ENCODE measurements around the gene UBE3C. TPM values are rescaled to one million over a fixed set of nuclear protein-coding genes. Genes with fewer than 3 reads are reported as not detected.
"Not testable (repeated sequence)": the region's sequence is repeated elsewhere in the genome, so short reads cannot be mapped to it uniquely, and the experiment has no call there.

Gene UBE3C
- total RNA-seq, 4 donors from 2014 or later = 50.3 to 75.0 (median 64.0) TPM

- Histone ChIP-seq H3K27me3 (no peaks in the 10 kb centered on the region), H3K36me3 (peaks cover 1 to 18% of the 10 kb centered on the region in 2 donors), H3K27ac (peak overlapping the region; percentile 64 to 83 (median 76)), H3K9me3 (no peaks in the 10 kb centered on the region), H3K4me1 (peaks cover 4 to 6% of the 10 kb centered on the region in 2 donors), H3K4me3 (replicated peaks in 1 of 3) (no peak overlapping the region)
- DNase-seq = peak; percentile 98 to 99
- TF ChIP-seq POLR2A (IDR thresholded peaks at IDR 0.05) = no peak
- TF ChIP-seq, protein P1, sequence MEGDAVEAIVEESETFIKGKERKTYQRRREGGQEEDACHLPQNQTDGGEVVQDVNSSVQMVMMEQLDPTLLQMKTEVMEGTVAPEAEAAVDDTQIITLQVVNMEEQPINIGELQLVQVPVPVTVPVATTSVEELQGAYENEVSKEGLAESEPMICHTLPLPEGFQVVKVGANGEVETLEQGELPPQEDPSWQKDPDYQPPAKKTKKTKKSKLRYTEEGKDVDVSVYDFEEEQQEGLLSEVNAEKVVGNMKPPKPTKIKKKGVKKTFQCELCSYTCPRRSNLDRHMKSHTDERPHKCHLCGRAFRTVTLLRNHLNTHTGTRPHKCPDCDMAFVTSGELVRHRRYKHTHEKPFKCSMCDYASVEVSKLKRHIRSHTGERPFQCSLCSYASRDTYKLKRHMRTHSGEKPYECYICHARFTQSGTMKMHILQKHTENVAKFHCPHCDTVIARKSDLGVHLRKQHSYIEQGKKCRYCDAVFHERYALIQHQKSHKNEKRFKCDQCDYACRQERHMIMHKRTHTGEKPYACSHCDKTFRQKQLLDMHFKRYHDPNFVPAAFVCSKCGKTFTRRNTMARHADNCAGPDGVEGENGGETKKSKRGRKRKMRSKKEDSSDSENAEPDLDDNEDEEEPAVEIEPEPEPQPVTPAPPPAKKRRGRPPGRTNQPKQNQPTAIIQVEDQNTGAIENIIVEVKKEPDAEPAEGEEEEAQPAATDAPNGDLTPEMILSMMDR (IDR thresholded peaks at IDR 0.05) = peak in 4 of 6 experiments; percentile 22 to 48 (median 43)
- intact Hi-C loops (cut with DNase I) = loop anchor here (10.0 kb wide), 1 partner anchor 141 kb away; no protein-coding TSS in a partner anchor
- 35 to 41% methylated on average over 11 of the region's 11 CpGs for WGBS, 2 donors
Observed at GRCh38 chr7:157253850-157254249, 115.1 kb downstream of the UBE3C start.

GRCh38 chr7:157254781-157255180, 116.1 kb downstream of the UBE3C start:
- not testable (repeated sequence) for H3K27me3 ChIP-seq; H3K4me1 ChIP-seq; H3K4me3 ChIP-seq (replicated peaks in 1 of 3); DNase-seq; H3K9me3 ChIP-seq
- intact Hi-C loops (cut with DNase I) = loop anchor here (10.0 kb wide), 1 partner anchor 140 kb away; no protein-coding TSS in a partner anchor
- 92 to 97% methylated on average over 18 of the region's 18 CpGs for WGBS, 2 donors
- H3K36me3 ChIP-seq = peaks cover 6 to 24% of the 10 kb centered on the region in 2 donors
- peak overlapping the region; percentile 64 to 83 (median 76) for H3K27ac ChIP-seq

DNA sequence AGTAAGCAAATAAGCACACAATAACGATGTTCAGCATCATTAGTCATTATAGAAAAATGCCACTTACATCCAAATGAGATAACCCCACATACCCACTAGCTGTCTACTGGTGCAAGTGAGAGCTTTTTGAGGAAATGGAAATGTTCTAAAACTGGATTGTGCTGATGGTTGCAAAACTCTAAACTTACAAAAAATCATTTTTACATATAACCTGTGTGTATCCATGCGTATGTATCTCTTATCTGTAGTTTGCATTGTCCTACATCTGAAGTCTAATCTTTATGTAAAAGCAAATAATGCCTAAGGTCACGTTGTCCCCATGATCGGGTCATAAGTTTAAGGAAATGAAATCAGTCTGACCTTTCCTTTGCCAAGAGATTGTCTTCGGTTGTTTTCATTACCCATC, 116.5 kb downstream of the UBE3C start:
- H3K4me1 ChIP-seq = peaks cover 4 to 6% of the 10 kb centered on the region in 2 donors
- H3K36me3 ChIP-seq = peaks cover 6 to 24% of the 10 kb centered on the region in 2 donors
- intact Hi-C loops (cut with DNase I) = loop anchor here (10.0 kb wide), 1 partner anchor 140 kb away; no protein-coding TSS in a partner anchor
- no peak overlapping the region for H3K27ac ChIP-seq
- TF ChIP-seq POLR2A (IDR thresholded peaks at IDR 0.05) = no peak
- TF ChIP-seq, protein P1 (IDR thresholded peaks at IDR 0.05) = no peak
- no peak for DNase-seq
- H3K4me3 ChIP-seq (replicated peaks in 1 of 3) = no peak overlapping the region
- H3K9me3 ChIP-seq = no peaks in the 10 kb centered on the region
- WGBS, 2 donors = 82 to 85% methylated on average over 5 of the region's 5 CpGs
- no peaks in the 10 kb centered on the region for H3K27me3 ChIP-seq

DNA sequence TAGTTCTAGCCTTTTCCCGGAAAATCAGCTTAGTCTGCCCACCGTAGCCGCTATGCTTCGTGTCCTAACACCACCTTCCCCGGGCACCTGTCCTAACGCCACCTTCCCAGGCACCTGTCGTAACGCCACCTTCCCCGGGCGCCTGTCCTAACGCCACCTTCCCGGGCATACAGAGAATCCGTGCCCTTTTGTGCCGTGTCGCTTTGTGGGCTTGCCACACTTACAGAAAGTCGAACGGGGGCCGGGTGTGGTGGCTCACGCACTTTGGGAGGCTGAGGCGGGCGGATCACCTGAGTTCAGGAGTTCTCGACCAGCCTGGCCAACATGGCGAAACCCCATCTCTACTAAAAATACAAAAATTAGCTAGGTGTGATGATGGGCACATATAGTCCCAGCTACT, 124.4 kb downstream of the UBE3C start:
- no peaks in the 10 kb centered on the region for H3K4me1 ChIP-seq
- WGBS, 2 donors = 99% methylated on average over 23 of the region's 23 CpGs
- no peaks in the 10 kb centered on the region for H3K27me3 ChIP-seq
- intact Hi-C loops (cut with DNase I) = no loop called here
- H3K36me3 ChIP-seq = peaks cover 18 to 51% of the 10 kb centered on the region in 2 donors
- H3K27ac ChIP-seq = no peak overlapping the region
- no peaks in the 10 kb centered on the region for H3K9me3 ChIP-seq
- TF ChIP-seq, protein P1 (IDR thresholded peaks at IDR 0.05) = no peak
- no peak for TF ChIP-seq POLR2A (IDR thresholded peaks at IDR 0.05)
- no peak for DNase-seq
- H3K4me3 ChIP-seq (replicated peaks in 1 of 3) = no peak overlapping the region

- H3K27me3 ChIP-seq = no peaks in the 10 kb centered on the region
- no peak for DNase-seq
- H3K4me1 ChIP-seq = no peaks in the 10 kb centered on the region
- no peaks in the 10 kb centered on the region for H3K9me3 ChIP-seq
- WGBS, 2 donors = 97% methylated on average over 12 of the region's 12 CpGs
- peaks cover 16 to 46% of the 10 kb centered on the region in 2 donors for H3K36me3 ChIP-seq
- H3K27ac ChIP-seq = no peak overlapping the region
- intact Hi-C loops (cut with DNase I) = no loop called here
- H3K4me3 ChIP-seq (replicated peaks in 1 of 3) = no peak overlapping the region
- no peak for TF ChIP-seq POLR2A (IDR thresholded peaks at IDR 0.05)
- TF ChIP-seq, protein P1 (IDR thresholded peaks at IDR 0.05) = no peak
Observed at GRCh38 chr7:157265051-157265450, 126.3 kb downstream of the UBE3C start.
